Measurements from ENCODE around the gene IKZF4. TPM values are rescaled to one million over a fixed set of nuclear protein-coding genes. Genes with fewer than 3 reads are reported as not detected.
A peak's percentile ranks its signal among the peaks of the same experiment; 100 is the strongest.

IKZF4 gene
- total RNA-seq, 1 experiment from 2014 or later: 1.9 TPM

DNA sequence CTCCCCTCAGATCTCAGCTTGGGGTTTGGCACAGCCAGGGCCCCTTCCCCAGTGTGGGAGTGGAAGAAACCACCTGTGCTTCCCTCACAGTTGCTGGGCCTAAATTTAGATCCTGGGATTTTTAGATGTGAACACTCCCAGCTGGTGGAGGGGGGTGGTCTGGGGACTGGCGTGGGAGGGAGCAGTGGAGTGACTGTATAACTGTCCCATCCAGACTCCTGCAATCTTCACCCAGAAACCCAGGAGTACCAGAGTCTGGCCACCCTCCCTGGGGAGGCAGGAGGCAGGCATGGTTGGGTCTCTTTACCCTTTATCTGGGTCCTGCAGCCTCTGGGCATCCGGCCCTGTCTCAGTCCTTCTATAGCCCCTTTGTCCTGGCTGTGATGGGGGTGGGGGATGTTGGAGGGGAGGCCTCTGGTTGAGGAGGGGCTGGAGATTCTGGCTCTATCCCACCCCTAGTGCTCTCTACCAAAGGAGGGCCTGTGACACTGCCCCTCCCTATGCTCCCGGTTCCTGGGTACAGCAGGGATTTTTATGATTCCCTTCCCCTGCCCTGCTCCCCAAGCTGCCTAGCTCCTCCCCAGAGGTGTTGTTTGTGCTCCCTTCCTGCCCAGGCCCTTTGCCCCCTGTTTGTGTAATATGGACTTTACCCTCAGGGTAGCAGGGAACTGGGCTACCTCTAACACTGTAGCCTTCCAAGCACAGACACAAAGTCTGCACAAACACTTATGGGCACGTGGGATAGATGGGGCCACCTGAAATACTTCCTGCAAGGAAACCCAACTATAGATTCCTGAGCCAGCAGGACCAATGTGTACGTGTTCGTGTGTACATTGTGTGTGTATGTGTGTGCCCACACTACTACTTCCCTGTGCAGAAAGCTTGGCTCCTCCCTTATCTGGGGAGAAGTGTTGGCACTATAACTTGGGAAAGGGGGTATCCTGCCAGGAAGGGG lies 60.8 kb downstream of the IKZF4 start:
- DNase-seq (ENCODE audit: low spot score): peak; percentile 79

DNA sequence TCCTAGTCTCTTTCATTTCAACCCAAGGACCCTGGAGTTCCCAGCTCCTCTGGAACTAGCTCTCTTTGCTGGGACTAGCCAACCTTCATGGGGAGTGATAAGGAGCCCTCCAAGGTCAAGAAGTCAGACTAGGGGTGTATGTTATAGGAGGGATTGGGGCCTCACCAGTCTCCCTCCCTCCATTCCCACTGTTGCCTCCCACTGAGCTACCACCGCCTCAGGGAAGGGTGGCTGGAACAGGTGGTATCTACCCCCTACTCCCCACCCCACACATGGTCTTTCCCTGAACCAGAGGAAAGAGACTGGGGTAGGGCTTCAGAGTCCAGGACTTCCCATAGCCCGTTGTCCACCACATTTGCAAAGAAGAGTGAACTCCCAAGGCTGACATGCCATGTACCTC lies 61.5 kb downstream of the IKZF4 start:
- no peak for DNase-seq (ENCODE audit: low spot score)

- no peak for DNase-seq (ENCODE audit: low spot score)
These were observed 62.1 kb downstream of the IKZF4 start for GRCh38 chr12:56082967-56083366.

DNA sequence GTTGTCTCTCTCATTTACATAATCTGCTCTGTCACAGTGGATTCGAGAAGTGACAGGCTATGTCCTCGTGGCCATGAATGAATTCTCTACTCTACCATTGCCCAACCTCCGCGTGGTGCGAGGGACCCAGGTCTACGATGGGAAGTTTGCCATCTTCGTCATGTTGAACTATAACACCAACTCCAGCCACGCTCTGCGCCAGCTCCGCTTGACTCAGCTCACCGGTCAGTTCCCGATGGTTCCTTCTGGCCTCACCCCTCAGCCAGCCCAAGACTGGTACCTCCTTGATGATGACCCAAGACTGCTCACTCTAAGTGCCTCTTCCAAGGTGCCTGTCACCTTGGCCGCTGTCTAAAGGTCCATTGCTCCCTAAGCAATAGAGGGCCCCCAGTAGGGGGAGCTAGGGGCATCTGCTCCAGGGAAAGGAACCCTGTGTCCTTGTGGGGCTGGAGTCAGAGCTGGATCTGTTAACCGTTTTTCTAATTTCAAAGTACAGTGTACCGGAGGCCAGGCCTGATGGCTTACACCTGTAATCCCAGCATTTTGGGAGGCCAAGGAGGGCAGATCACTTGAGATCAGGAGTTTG lies 64.2 kb downstream of the IKZF4 start:
- peak; percentile 22 for DNase-seq (ENCODE audit: low spot score)

- peak; percentile 73 for DNase-seq (ENCODE audit: low spot score)
These were observed 65.3 kb downstream of the IKZF4 start for GRCh38 chr12:56086096-56086495.

DNA sequence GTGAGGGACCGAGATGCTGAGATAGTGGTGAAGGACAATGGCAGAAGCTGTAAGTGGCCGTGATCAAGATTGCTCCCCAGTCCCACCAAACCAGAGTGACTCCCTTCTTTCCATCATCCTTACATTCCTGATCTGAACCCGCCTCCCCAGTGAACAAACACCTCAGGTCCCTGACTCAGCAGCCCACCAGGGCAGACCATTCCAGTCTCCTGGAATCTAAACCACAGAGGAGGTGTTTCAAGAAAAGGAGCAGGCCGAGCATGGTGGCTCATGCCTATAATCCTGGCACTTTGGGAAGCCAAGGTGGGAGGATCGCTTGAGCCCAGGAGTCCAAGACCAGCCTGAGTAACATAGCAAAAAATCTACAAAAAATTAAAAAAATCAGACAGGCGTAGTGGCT lies 65.8 kb downstream of the IKZF4 start:
- DNase-seq (ENCODE audit: low spot score): no peak

GRCh38 chr12:56087220-56087619 lies 66.4 kb downstream of the IKZF4 start:
- DNase-seq (ENCODE audit: low spot score): peak; percentile 69

Other genes starting within 250 kb of the IKZF4 start
- 39.3 and 47.7 TPM in 2 replicates for gene SARNP, start 203.3 kb upstream of the IKZF4 start, total RNA-seq (2014; rRNA removed; shearing (Covaris generic))
- 35.1 and 46.6 TPM in 2 replicates for gene ORMDL2, start 203.0 kb upstream of the IKZF4 start, total RNA-seq (2014; rRNA removed; shearing (Covaris generic))
- 30.3 and 35.7 TPM in 2 replicates for gene DNAJC14, start 191.5 kb upstream of the IKZF4 start, total RNA-seq (2014; rRNA removed; shearing (Covaris generic))
- gene MMP19, start 178.1 kb upstream of the IKZF4 start, total RNA-seq (2014; rRNA removed; shearing (Covaris generic)): not detected in 2 replicates
- gene PYM1, start 93.1 kb upstream of the IKZF4 start, total RNA-seq (2014; rRNA removed; shearing (Covaris generic)): 50.5 and 52.1 TPM in 2 replicates
- 5.5 and 5.9 TPM in 2 replicates for gene DGKA, start 89.9 kb upstream of the IKZF4 start, total RNA-seq (2014; rRNA removed; shearing (Covaris generic))
- gene PMEL, start 55.0 kb upstream of the IKZF4 start, total RNA-seq (2014; rRNA removed; shearing (Covaris generic)): 2.7 and 7.6 TPM in 2 replicates
- gene CDK2, start 54.2 kb upstream of the IKZF4 start, total RNA-seq (2014; rRNA removed; shearing (Covaris generic)): 46.8 and 49.4 TPM in 2 replicates
- gene RAB5B, start 47.0 kb upstream of the IKZF4 start, total RNA-seq (2014; rRNA removed; shearing (Covaris generic)): 32.1 and 35.0 TPM in 2 replicates
- 18.1 and 21.8 TPM in 2 replicates for gene SUOX, start 23.8 kb upstream of the IKZF4 start, total RNA-seq (2014; rRNA removed; shearing (Covaris generic))
- gene RPS26, start 20.9 kb downstream of the IKZF4 start, total RNA-seq (2014; rRNA removed; shearing (Covaris generic)): 171 and 219 TPM in 2 replicates
- gene ERBB3, start 59.1 kb downstream of the IKZF4 start, total RNA-seq (2014; rRNA removed; shearing (Covaris generic)): 136 and 141 TPM in 2 replicates
- 247 and 323 TPM in 2 replicates for gene PA2G4, start 83.5 kb downstream of the IKZF4 start, total RNA-seq (2014; rRNA removed; shearing (Covaris generic))
- 3,623 and 3,873 TPM in 2 replicates for gene RPL41, start 95.6 kb downstream of the IKZF4 start, total RNA-seq (2014; rRNA removed; shearing (Covaris generic))
- gene ZC3H10, start 97.2 kb downstream of the IKZF4 start, total RNA-seq (2014; rRNA removed; shearing (Covaris generic)): 3.9 and 4.1 TPM in 2 replicates
- gene ESYT1, start 107.2 kb downstream of the IKZF4 start, total RNA-seq (2014; rRNA removed; shearing (Covaris generic)): 81.1 and 103 TPM in 2 replicates
- gene MYL6B, start 131.5 kb downstream of the IKZF4 start, total RNA-seq (2014; rRNA removed; shearing (Covaris generic)): 45.6 TPM in 2 replicates
- gene MYL6, start 137.3 kb downstream of the IKZF4 start, total RNA-seq (2014; rRNA removed; shearing (Covaris generic)): 918 and 956 TPM in 2 replicates
- 15.5 and 20.2 TPM in 2 replicates for gene SMARCC2, start 168.4 kb downstream of the IKZF4 start, total RNA-seq (2014; rRNA removed; shearing (Covaris generic))
- gene RNF41, start 200.9 kb downstream of the IKZF4 start, total RNA-seq (2014; rRNA removed; shearing (Covaris generic)): 94.3 and 103 TPM in 2 replicates
- gene NABP2, start 203.3 kb downstream of the IKZF4 start, total RNA-seq (2014; rRNA removed; shearing (Covaris generic)): 57.1 and 69.9 TPM in 2 replicates
- gene SLC39A5, start 209.0 kb downstream of the IKZF4 start, total RNA-seq (2014; rRNA removed; shearing (Covaris generic)): 8.6 and 10.7 TPM in 2 replicates
- gene ANKRD52, start 237.3 kb downstream of the IKZF4 start, total RNA-seq (2014; rRNA removed; shearing (Covaris generic)): 8.1 and 13.4 TPM in 2 replicates
- 8.6 and 20.8 TPM in 2 replicates for gene COQ10A, start 245.9 kb downstream of the IKZF4 start, total RNA-seq (2014; rRNA removed; shearing (Covaris generic))